Measurements from ENCODE around the gene GPATCH11.

The GPATCH11 gene

GRCh38 chr2:37083873-37084794, at the start of gene GPATCH11, which contains the start of gene HEATR5B:
TSS of gene GPATCH11 (plus strand) at chr2:37084518. CDS start at chr2:37088382, 3,864 bp downstream.
TSS of gene HEATR5B (minus strand) at chr2:37084372. CDS start at chr2:37083414, 958 bp downstream.
- DNase-seq (ENCODE audit: low read depth), result peak; percentile 95

DNA sequence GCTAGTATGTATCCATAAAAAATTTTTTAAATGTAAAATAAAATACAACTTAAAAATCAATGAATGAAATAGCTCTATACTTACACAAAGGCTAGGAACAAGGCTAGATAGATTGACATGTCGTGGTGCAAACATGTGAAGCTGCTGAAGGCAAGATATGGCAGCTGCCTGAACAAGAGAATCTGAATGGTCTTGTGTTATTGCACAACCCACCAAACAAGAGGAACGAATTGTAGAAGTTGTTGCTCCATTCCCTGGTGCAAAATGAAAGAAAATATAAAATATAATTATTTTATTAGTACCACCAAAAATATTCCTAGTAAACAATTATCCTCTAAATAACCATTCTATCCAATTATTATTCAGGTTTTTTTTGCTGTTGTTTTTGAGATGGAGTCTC, 46.5 kb upstream of the GPATCH11 start:
- DNase-seq (ENCODE audit: low read depth), result no peak

DNA sequence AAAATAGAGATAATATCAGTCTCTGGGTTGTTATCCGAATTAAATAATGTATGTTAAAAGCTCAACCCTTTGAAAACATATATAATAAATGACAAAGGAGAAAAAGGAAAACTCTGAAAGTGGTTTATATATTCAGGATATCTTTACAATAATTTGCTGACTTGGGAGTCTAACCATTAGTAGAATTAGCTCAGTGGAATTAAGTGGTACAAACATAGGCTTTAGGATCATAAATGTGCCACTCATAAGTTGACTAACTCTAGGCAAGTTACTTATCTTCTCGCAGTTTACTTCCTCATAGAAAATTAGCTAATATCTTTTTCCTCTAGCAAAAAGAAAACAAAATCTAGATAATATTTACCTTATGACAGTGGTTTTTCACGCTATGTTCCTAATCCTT, 44.7 kb upstream of the GPATCH11 start:
- no peak for DNase-seq (ENCODE audit: low read depth)

DNA sequence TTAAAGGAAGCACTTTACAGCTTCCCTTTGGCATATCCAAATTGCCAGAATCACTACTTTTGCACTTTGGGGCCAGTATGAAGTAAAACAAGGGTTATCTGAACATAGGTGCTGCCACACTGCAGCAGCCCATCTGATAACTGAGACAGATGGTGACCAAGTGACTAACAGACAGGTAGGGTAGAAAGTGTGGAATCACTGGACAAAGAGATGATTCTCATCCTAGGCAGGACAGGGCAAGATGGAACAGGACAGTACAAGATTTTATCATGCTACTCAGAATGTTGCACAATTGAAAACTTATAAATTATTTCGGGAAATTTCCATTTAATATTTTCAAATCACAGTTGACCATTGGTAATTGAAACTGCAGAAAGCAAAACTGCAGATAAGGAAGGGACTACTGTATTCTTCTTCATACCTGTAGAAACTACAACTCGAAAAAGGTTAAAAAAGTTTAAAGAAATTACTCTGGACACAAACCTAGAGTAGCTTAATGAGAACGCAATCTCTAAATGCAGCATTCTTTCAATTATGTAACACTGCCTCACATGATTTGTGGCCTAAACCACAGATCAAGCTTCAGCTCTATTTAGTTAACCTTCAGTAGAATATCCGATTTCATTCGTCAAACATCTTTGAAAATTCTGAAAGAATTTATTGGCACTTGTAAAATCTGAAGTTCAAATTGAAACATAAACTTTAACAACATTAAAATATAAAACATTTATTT, 31.6 kb upstream of the GPATCH11 start:
- no peak for DNase-seq (ENCODE audit: low read depth)

DNA sequence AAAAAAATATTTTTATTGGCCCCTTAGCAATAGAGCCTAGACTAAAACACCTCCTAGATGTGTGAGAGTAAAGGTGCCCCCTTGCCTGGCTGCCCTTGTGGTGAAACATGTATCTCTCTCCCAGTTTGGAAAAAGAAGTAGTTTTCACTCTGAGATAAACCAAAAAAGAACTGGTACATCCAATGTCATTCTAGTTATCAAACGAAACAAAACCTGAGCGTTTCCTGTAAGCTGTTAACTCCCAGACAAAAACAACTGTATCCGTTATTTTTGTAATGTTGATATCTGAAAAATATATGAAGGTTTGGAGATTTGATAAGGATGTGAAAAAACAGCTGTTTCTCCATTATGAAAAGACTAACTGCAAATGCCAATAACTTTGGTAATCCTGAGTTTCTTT, 24.5 kb upstream of the GPATCH11 start:
- no peak for DNase-seq (ENCODE audit: low read depth)

DNA sequence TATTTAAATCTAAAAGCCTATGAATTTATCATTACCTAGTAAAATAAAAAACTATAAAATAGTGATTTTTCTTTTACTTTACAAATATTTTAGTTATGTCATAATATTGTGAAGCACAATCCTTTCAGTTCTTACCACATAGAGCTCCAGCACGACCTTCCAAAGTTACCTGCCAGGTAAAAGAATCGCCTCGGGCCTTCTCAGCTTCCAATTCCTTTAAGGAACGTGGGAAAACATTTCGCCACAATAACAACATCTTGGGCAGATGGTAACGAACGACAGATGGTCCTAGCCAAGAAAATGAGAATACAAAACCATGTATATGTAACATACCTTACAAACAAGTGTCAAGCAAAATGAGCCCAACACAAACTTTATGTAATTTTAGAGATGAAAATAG, 23.9 kb upstream of the GPATCH11 start:
- no peak for DNase-seq (ENCODE audit: low read depth)

DNA sequence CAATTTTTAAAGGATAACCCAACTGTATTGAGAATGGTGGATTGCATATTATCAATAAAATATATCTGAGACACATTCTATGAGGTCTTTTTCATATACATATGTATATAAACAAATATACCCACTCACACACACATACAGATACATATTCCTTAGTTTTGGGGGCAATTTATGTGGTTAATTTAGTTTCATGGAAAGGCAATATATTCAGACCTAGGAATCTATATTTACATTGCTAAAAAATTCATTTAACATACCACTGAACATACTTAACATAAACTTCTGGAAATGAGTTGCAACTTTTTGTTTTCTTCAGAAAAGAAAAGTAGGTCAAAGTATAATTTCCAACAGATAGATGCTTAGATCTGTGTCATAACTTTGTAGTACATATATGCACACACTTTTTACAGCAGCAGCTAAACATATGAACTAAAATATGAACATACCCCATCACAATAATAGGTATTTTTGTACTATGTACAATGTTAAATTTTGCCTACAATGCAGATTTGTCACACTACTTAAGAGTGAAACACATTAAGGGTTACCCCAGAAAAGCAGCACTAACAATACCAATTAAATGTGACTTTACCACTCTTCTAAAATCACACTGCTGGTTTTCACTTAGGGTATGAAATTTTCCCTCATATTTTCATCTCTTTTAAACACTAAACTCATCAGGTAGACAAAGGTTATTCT, 23.2 kb upstream of the GPATCH11 start:
- DNase-seq (ENCODE audit: low read depth), result no peak

DNA sequence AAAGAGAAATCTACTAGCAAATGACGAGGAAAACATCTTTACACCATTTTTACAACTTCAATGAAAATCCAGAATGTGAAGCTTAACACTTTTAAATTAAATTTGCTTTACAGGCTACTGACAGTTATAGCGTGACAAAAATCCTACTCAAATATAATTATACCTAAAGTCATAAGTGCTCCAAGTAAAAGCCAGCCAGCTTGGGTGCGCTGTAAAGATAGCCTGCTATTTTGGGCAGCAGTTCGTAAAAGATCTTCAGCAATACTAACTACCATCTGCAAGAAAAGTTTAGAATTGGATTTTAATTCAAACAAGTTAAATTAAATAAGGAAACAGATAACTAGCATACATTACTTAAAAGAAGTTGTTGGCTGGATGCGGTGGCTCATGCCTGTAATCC, 22.5 kb upstream of the GPATCH11 start:
- no peak for DNase-seq (ENCODE audit: low read depth)

DNA sequence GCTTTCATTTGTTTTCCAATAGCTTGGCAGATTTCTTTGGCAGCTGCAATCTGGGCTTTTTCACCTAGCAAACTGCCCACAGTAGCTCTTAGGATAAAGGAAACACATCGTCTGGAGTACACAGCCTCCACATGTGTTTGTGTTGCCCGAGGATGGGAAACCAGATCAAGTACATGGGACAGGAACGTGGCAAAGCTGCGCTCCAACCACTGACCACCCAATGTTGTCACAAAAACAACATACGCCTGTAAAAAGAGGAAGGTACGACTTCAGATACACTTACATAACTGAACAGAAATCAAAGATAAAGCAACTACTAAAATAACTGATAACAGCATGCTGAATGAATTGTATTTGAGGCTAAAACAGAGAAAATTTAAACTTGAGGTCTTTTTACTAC, 15.6 kb upstream of the GPATCH11 start:
- no peak for DNase-seq (ENCODE audit: low read depth)

GRCh38 chr2:37070931-37071330, 13.4 kb upstream of the GPATCH11 start:
- no peak for DNase-seq (ENCODE audit: low read depth)

DNA sequence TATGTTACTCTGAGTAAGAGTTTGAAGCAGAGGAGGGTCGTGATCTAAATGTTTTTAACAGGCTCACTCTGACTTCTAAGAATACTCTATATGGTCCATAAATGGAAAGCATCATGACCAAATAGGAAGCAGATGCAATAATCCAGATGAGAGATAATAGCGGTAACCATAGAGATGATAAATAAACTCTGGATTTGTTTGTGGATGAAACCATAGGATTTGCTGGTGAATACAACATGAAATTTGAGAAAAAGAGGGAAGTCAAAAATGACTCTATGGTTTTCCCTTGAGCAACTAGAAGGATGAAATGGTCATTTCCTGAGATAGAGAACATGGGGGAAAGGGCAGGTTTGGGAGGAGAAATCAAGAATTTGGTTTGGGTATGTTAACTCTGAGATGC, 4.1 kb upstream of the GPATCH11 start:
- DNase-seq (ENCODE audit: low read depth), result no peak

- no peak for DNase-seq (ENCODE audit: low read depth)
Measured at GRCh38 chr2:37080689-37081088, 3.6 kb upstream of the GPATCH11 start.

GRCh38 chr2:37084797-37085196, 479 bp downstream of the GPATCH11 start:
- no peak for DNase-seq (ENCODE audit: low read depth)

DNA sequence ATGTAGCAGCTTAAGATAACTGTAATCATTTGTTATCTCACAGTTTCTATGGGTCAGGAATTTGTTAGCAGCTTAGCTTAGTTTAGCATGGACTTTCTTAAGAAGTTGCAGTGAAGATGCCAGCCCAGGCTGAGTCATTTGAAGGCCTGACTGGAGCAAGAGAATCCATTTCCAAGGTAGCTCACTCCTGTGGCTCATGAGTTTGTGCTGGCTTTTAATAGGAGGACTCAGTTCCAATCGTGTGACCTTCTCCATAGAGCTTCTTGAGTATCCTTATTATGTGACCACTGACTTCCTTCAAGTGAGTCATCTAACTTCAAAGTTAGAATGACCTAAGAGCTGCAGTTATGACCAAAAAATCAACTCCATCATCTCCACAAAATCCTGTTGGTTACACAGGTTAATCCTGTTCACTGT, 1.4 kb downstream of the GPATCH11 start:
- no peak for DNase-seq (ENCODE audit: low read depth)

- no peak for DNase-seq (ENCODE audit: low read depth)
Measured at GRCh38 chr2:37090019-37090477, 5.7 kb downstream of the GPATCH11 start.

DNA sequence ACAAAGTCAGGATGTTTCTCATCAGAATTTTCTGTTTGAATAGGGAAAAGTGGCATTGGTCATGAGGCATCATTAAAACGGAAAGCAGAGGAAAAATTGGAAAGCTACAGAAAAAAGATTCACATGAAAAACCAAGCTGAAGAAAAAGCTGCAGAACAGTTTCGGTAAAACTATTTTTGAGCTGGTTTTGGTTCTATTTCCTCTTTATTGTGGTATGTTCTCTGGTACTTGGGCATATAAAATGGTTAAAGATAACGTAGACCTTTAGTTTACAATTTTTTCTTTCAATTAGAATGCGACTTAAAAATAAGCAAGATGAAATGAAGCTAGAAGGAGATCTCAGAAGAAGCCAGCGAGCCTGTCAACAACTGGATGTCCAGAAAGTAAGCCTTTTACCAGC, 7.6 kb downstream of the GPATCH11 start:
- DNase-seq (ENCODE audit: low read depth), result no peak

GRCh38 chr2:37096568-37096967, 12.2 kb downstream of the GPATCH11 start:
- DNase-seq (ENCODE audit: low read depth), result no peak

GRCh38 chr2:37098416-37099118, 14.2 kb downstream of the GPATCH11 start:
- no peak for DNase-seq (ENCODE audit: low read depth)

DNA sequence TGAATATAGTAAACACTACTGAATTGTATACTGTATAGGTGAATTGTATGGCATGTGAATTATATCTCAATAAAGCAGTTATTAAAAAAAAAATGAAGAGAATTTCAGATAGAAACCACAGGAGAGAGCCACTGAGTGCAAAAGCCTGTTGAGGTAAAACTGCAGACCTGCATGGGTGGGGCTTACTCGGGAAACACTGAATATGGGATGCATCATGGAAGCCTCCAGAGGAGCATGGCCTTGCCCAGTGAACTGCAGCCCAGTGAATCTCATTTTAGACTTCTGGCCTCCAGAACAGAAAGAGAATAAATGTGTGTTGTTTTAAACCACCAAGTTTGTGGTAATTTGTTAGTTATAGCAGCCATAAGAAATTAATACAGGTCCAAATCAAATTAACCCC, 15.7 kb downstream of the GPATCH11 start:
- no peak for DNase-seq (ENCODE audit: low read depth)

GRCh38 chr2:37102588-37102987, 18.3 kb downstream of the GPATCH11 start:
- no peak for DNase-seq (ENCODE audit: low read depth)

DNA sequence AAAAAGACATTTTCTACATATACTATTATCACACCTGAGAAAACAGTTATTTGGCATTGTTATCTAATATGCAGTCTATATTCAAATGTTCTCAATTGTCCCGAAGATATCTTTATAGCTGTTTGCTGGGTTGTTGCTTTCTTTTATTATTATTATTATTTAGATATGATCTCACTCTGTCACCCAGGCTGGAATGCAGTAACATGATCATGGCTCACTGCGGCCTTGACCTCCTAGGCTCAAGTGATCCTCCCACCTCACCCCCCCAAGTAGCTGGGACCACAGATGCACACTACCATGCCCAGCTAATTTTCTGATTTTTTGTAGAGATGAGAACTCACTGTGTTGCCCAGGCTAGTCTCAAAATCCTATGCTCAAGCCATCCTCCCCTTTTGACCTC, 19.9 kb downstream of the GPATCH11 start:
- no peak for DNase-seq (ENCODE audit: low read depth)

GRCh38 chr2:37105150-37105549, 20.8 kb downstream of the GPATCH11 start:
- DNase-seq (ENCODE audit: low read depth), result no peak

All from fibroblast of the conjunctiva (primary cell).